ENCODE results near the gene SLC38A3.

The SLC38A3 gene

GRCh38 chr3:50269977-50270413 lies 64.9 kb downstream of the SLC38A3 start:
- DNase-seq, result no peak

- no peak for DNase-seq
Measured at GRCh38 chr3:50270422-50271224, 65.6 kb downstream of the SLC38A3 start.

All from NCI-H1105 treated with DMSO at 0.1 percent for 48 hours (cell line).